Measurements from ENCODE around the gene PRELID1. TPM values are rescaled to one million over a fixed set of nuclear protein-coding genes. Genes with fewer than 3 reads are reported as not detected.

PRELID1 gene
- total and polyA plus RNA-seq, 2 donors from 2014 or later, result 90.8 to 351 TPM

- H3K4me1 ChIP-seq (ENCODE audit: control insufficient read depth in 2 of 3, insufficient read depth in 2 of 3, low read depth in 1 of 3, low read length in 3 of 3), result peaks cover 0 to 11% (median 0%) of the 10 kb centered on the region in 3 donors
- no peaks in the 10 kb centered on the region for H3K27me3 ChIP-seq (ENCODE audit: control insufficient read depth, insufficient read depth, low read length)
- peak within 1 kb of the TSS in 1 of 2 donors; percentile 32 for H3K27ac ChIP-seq (ENCODE audit: low read depth in 2 of 2, low read length in 2 of 2)
- FAIRE-seq (no peak), DNase-seq (peak; percentile 97 to 99 (median 99))
- no peak for TF ChIP-seq CTCF (IDR thresholded peaks at IDR 0.05; ENCODE audit: borderline replicate concordance, extremely low read depth, insufficient read depth)
- H3K4me3 ChIP-seq (ENCODE audit: low read length in 3 of 3), result peak within 1 kb of the TSS; percentile 44 to 61 (median 50)
- H3K36me3 ChIP-seq (ENCODE audit: control insufficient read depth in 2 of 3, insufficient read depth in 3 of 3, low read length in 3 of 3), result peaks cover 0 to 3% (median 0%) of the 10 kb centered on the region in 3 donors
- H3K9ac ChIP-seq (ENCODE audit: low read length in 3 of 3), result no peak within 1 kb of the TSS
- intact Hi-C loops (cut with DNase I), result no loop called here
- H3K9me3 ChIP-seq (ENCODE audit: control insufficient read depth in 2 of 3, insufficient read depth in 1 of 3, low read length in 3 of 3), result no peaks in the 10 kb centered on the region
Measured at GRCh38 chr5:177311723-177312648, 8.4 kb downstream of the PRELID1 start, which contains the start of gene MXD3. Gene MXD3 (minus strand): TSS chr5:177311898. CDS start chr5:177311830, 68 bp downstream.

DNA sequence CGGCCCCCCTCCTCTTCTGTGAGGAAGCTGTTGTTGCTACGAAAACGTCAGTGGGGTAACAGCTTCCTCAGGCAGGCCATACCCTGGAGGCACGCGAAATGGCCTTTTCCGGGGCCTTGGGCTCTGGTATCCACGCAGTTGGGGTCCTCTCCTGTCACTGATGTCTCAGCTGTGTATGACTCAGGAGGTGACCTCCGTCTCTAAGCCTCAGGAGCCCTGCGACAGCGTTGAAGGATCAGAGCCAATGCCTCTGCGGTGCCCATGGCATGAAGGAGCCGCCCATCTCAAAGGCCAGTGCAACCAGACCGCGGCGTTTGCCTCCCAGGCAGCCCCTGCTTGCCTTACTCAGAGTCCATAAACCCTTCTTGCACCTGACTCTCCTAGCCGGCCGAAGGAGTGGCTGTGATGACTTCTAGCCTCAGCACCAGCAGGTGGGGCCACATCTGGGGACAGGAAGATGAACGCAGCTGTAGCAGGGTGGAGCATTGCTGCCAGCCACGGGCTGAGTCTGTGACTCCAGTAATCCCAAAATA is 9.1 kb downstream of the PRELID1 start:
- intact Hi-C loops (cut with DNase I), result no loop called here
- Histone ChIP-seq H3K27ac (ENCODE audit: low read depth in 2 of 2, low read length in 2 of 2) (no peak overlapping the region), H3K9me3 (ENCODE audit: control insufficient read depth in 2 of 3, insufficient read depth in 1 of 3, low read length in 3 of 3) (no peaks in the 10 kb centered on the region), H3K4me3 (ENCODE audit: low read length in 3 of 3) (peak overlapping the region in 1 of 3 donors; percentile 17), H3K4me1 (ENCODE audit: control insufficient read depth in 2 of 3, insufficient read depth in 2 of 3, low read depth in 1 of 3, low read length in 3 of 3) (peaks cover 0 to 11% (median 0%) of the 10 kb centered on the region in 3 donors), H3K9ac (ENCODE audit: low read length in 3 of 3) (no peak overlapping the region), H3K27me3 (ENCODE audit: control insufficient read depth, insufficient read depth, low read length) (no peaks in the 10 kb centered on the region), H3K36me3 (ENCODE audit: control insufficient read depth in 2 of 3, insufficient read depth in 3 of 3, low read length in 3 of 3) (no peaks in the 10 kb centered on the region)
- FAIRE-seq, result no peak
- no peak for TF ChIP-seq CTCF (IDR thresholded peaks at IDR 0.05; ENCODE audit: borderline replicate concordance, extremely low read depth, insufficient read depth)
- peak in 4 of 5 donors; percentile 38 to 77 (median 51) for DNase-seq

GRCh38 chr5:177313561-177314259 is 10.1 kb downstream of the PRELID1 start:
- H3K4me1 ChIP-seq (ENCODE audit: control insufficient read depth in 2 of 3, insufficient read depth in 2 of 3, low read depth in 1 of 3, low read length in 3 of 3), result peaks cover 0 to 11% (median 0%) of the 10 kb centered on the region in 3 donors
- H3K9ac ChIP-seq (ENCODE audit: low read length in 3 of 3), result no peak overlapping the region
- FAIRE-seq, result no peak
- H3K27ac ChIP-seq (ENCODE audit: low read depth in 2 of 2, low read length in 2 of 2), result no peak overlapping the region
- H3K4me3 ChIP-seq (ENCODE audit: low read length in 3 of 3), result no peak overlapping the region
- intact Hi-C loops (cut with DNase I), result no loop called here
- DNase-seq, result peak in 1 of 5 donors; percentile 35
- no peak for TF ChIP-seq CTCF (IDR thresholded peaks at IDR 0.05; ENCODE audit: borderline replicate concordance, extremely low read depth, insufficient read depth)
- H3K9me3 ChIP-seq (ENCODE audit: control insufficient read depth in 2 of 3, insufficient read depth in 1 of 3, low read length in 3 of 3), result no peaks in the 10 kb centered on the region
- H3K36me3 ChIP-seq (ENCODE audit: control insufficient read depth in 2 of 3, insufficient read depth in 3 of 3, low read length in 3 of 3), result no peaks in the 10 kb centered on the region
- H3K27me3 ChIP-seq (ENCODE audit: control insufficient read depth, insufficient read depth, low read length), result no peaks in the 10 kb centered on the region
